ENCODE results near the gene ELOF1. TPM values are rescaled to one million over a fixed set of nuclear protein-coding genes. Genes with fewer than 3 reads are reported as not detected.
A peak's percentile ranks its signal among the peaks of the same experiment; 100 is the strongest.
"Not testable (repeated sequence)": the region's sequence is repeated elsewhere in the genome, so short reads cannot be mapped to it uniquely, and the experiment has no call there.

ELOF1 gene
- polyA plus RNA-seq (38.0 and 64.8 TPM in 2 replicates), polyA minus RNA-seq (25.6 and 27.1 TPM in 2 replicates)

DNA sequence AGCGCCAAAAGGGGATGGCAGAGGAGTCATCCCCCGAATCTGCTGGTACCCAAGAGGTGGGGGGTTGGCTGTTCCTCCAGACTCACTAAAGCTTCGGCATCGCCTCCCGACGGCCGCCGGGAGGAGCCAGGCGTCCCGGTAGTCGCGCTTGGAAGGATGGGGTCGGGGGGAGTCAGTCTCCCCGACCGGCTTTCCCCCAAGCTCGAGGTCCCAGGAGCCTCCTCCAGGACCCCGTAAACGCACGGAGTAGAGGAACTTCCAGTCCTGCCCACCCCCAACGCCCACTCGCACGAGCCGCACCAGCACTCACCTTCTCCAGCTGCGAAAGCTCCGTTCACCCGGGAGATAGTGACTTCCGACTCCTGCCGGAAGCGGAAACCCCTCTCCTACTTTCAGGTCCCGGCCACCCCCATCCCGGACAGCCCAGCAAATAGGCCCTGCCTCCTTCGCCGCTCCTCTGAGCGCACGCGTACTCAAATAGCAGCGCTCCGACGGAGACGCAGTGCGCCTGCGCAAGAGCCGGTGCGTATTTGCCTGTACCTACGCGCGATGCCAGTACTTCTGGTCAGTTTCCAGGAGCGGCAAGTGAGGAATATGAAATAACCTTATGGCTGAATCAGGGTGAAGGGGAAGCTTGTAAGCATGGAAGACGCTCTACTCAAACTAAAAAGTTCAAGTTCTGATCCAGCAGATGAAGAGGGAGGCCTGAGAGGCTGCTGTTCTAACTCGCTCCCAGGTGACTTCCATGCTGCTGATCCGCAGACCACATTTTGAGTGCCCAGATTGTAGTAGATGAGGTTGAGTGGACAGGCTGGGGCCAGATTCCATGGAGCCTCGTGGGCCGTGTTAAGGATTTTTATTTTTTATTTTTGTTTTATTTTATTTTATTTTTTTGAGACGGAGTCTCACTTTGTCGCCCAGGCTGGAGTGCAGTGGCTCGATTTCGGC is at the start of gene ELOF1:
ELOF1 (minus strand) TSS at position 350 of the 948 bp plus-strand sequence. CDS start 4,883 bp downstream, outside the sequence.
- no peaks in the 10 kb centered on the region for H3K36me3 ChIP-seq (ENCODE audit: insufficient read depth, low read length)
- no peaks in the 10 kb centered on the region for H3K9me2 ChIP-seq (ENCODE audit: insufficient read depth, low read length)
- H3K9me3 ChIP-seq (ENCODE audit: low read length): no peaks in the 10 kb centered on the region
- H3K27ac ChIP-seq (ENCODE audit: low read length): peak within 1 kb of the TSS; percentile 57
- TF ChIP-seq, protein P1, sequence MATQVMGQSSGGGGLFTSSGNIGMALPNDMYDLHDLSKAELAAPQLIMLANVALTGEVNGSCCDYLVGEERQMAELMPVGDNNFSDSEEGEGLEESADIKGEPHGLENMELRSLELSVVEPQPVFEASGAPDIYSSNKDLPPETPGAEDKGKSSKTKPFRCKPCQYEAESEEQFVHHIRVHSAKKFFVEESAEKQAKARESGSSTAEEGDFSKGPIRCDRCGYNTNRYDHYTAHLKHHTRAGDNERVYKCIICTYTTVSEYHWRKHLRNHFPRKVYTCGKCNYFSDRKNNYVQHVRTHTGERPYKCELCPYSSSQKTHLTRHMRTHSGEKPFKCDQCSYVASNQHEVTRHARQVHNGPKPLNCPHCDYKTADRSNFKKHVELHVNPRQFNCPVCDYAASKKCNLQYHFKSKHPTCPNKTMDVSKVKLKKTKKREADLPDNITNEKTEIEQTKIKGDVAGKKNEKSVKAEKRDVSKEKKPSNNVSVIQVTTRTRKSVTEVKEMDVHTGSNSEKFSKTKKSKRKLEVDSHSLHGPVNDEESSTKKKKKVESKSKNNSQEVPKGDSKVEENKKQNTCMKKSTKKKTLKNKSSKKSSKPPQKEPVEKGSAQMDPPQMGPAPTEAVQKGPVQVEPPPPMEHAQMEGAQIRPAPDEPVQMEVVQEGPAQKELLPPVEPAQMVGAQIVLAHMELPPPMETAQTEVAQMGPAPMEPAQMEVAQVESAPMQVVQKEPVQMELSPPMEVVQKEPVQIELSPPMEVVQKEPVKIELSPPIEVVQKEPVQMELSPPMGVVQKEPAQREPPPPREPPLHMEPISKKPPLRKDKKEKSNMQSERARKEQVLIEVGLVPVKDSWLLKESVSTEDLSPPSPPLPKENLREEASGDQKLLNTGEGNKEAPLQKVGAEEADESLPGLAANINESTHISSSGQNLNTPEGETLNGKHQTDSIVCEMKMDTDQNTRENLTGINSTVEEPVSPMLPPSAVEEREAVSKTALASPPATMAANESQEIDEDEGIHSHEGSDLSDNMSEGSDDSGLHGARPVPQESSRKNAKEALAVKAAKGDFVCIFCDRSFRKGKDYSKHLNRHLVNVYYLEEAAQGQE (IDR thresholded peaks at IDR 0.05; ENCODE audit: borderline replicate concordance): peak; percentile 60
- TF ChIP-seq SMC3 (conservative IDR thresholded peaks at IDR 0.05; ENCODE audit: poor library complexity) (peak; percentile 62), MXI1 (conservative IDR thresholded peaks at IDR 0.05; ENCODE audit: poor library complexity, severe bottlenecking) (peak; percentile 90), POLR2AphosphoS5 (IDR thresholded peaks at IDR 0.05) (peak; percentile 93), TAF1 (IDR thresholded peaks at IDR 0.05; ENCODE audit: low read depth) (peak; percentile 68), EZH2 (IDR thresholded peaks at IDR 0.05; ENCODE audit: borderline replicate concordance, insufficient read depth, low read length, poor library complexity, severe bottlenecking) (no peak), EP300 (conservative IDR thresholded peaks at IDR 0.05; ENCODE audit: poor library complexity, severe bottlenecking) (peak; percentile 30), RAD21 (conservative IDR thresholded peaks at IDR 0.05) (peak; percentile 26)
- TF ChIP-seq, protein P2, sequence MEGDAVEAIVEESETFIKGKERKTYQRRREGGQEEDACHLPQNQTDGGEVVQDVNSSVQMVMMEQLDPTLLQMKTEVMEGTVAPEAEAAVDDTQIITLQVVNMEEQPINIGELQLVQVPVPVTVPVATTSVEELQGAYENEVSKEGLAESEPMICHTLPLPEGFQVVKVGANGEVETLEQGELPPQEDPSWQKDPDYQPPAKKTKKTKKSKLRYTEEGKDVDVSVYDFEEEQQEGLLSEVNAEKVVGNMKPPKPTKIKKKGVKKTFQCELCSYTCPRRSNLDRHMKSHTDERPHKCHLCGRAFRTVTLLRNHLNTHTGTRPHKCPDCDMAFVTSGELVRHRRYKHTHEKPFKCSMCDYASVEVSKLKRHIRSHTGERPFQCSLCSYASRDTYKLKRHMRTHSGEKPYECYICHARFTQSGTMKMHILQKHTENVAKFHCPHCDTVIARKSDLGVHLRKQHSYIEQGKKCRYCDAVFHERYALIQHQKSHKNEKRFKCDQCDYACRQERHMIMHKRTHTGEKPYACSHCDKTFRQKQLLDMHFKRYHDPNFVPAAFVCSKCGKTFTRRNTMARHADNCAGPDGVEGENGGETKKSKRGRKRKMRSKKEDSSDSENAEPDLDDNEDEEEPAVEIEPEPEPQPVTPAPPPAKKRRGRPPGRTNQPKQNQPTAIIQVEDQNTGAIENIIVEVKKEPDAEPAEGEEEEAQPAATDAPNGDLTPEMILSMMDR (IDR thresholded peaks at IDR 0.05; ENCODE audit: poor library complexity, severe bottlenecking): peak; percentile 55
- no peaks in the 10 kb centered on the region for H3F3A ChIP-seq (ENCODE audit: insufficient read depth, low read length, poor library complexity, severe bottlenecking)
- H3K4me3 ChIP-seq (ENCODE audit: low read length): peak within 1 kb of the TSS; percentile 88
- peak within 1 kb of the TSS; percentile 61 for H2AFZ ChIP-seq (ENCODE audit: low read depth, low read length)
- no peaks in the 10 kb centered on the region for H3K27me3 ChIP-seq (ENCODE audit: insufficient read depth, low read depth, low read length)
- no peaks in the 10 kb centered on the region for H4K20me1 ChIP-seq (ENCODE audit: insufficient read depth)
- H3K4me2 ChIP-seq (ENCODE audit: low read length): peak within 1 kb of the TSS; percentile 72
- H3K9ac ChIP-seq (ENCODE audit: low read length): peak within 1 kb of the TSS; percentile 79
- H3K79me2 ChIP-seq (replicated peaks; ENCODE audit: insufficient read depth, low read length): peaks cover 19% of the 10 kb centered on the region

DNA sequence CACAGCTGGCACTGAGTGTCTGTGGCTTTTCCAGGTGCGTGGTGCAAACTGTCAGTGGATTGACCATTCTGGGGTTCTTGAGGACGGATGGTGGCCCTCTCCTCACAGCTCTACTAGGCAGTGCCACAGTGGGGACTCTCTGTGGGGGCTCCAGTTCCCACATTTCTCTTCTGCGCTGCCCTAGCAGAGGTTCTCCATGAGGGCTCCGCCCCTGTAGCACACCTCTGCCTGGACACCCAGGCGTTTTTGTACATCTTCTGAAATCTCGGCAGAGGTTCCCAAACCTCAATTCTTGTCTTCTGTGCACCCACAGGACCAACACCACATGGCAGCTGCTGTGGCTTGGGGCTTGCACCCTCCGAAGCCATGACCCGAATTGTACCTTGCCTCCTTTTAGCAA is 47.5 kb upstream of the ELOF1 start:
- Histone ChIP-seq H3K9ac (ENCODE audit: low read length) (no peak overlapping the region), H3K27ac (ENCODE audit: low read length) (no peak overlapping the region), H2AFZ (ENCODE audit: low read depth, low read length) (no peak overlapping the region), H3F3A (ENCODE audit: insufficient read depth, low read length, poor library complexity, severe bottlenecking) (no peaks in the 10 kb centered on the region), H3K9me3 (ENCODE audit: low read length) (peaks cover 7% of the 10 kb centered on the region), H3K27me3 (ENCODE audit: insufficient read depth, low read depth, low read length) (no peaks in the 10 kb centered on the region), H3K4me2 (ENCODE audit: low read length) (no peak overlapping the region), H3K9me2 (ENCODE audit: insufficient read depth, low read length) (no peaks in the 10 kb centered on the region), H3K36me3 (ENCODE audit: insufficient read depth, low read length) (peaks cover 21% of the 10 kb centered on the region), H3K4me3 (ENCODE audit: low read length) (no peak overlapping the region), H4K20me1 (ENCODE audit: insufficient read depth) (no peaks in the 10 kb centered on the region), H3K79me2 (replicated peaks; ENCODE audit: insufficient read depth, low read length) (peaks cover 88% of the 10 kb centered on the region)
- TF ChIP-seq, protein P2 (IDR thresholded peaks at IDR 0.05; ENCODE audit: poor library complexity, severe bottlenecking): no peak
- TF ChIP-seq EZH2 (IDR thresholded peaks at IDR 0.05; ENCODE audit: borderline replicate concordance, insufficient read depth, low read length, poor library complexity, severe bottlenecking): no peak

DNA sequence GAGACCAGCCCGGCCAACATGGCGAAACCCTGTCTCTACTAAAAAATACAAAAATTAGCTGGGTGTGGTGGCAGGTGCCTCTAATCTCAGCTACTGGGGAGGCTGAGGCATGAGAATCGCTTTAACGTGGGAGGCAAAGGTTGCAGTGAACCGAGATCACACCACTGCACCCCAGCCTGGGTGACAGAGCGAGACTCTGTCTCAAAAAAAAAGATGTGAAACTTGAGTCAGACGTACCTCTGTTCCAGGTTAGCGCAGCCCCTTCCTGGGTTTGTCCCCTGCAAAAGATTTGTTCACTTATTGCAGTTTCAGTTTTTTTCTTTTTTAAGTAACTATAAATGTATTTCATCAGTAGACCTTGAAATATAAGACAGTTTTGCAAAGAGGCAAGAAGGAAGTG is 40.7 kb upstream of the ELOF1 start:
- H3K36me3 ChIP-seq (ENCODE audit: insufficient read depth, low read length): peaks cover 17% of the 10 kb centered on the region
- H3K27ac ChIP-seq (ENCODE audit: low read length); H3K9me3 ChIP-seq (ENCODE audit: low read length); H3K27me3 ChIP-seq (ENCODE audit: insufficient read depth, low read depth, low read length); H2AFZ ChIP-seq (ENCODE audit: low read depth, low read length); H3F3A ChIP-seq (ENCODE audit: insufficient read depth, low read length, poor library complexity, severe bottlenecking); H4K20me1 ChIP-seq (ENCODE audit: insufficient read depth); H3K9me2 ChIP-seq (ENCODE audit: insufficient read depth, low read length); H3K9ac ChIP-seq (ENCODE audit: low read length); H3K4me2 ChIP-seq (ENCODE audit: low read length): not testable (repeated sequence)
- H3K79me2 ChIP-seq (replicated peaks; ENCODE audit: insufficient read depth, low read length): peaks cover 68% of the 10 kb centered on the region
- peak overlapping the region; percentile 94 for H3K4me3 ChIP-seq (ENCODE audit: low read length)

Data from neural cell (in vitro differentiated cells).